NT2/D1 (cell line): ENCODE measurements around the gene AP2B1.
A peak's percentile ranks its signal among the peaks of the same experiment; 100 is the strongest.
"Not testable (repeated sequence)": the region's sequence is repeated elsewhere in the genome, so short reads cannot be mapped to it uniquely, and the experiment has no call there.

ENCODE experiments used
- DNase-seq: peaks from one replicate; pipeline ENCODE4 v3.0.0-alpha.2; 2011; ENCODE audit warnings: low read depth, low spot score
- H3K27me3 ChIP-seq: 2 replicates; pipeline ENCODE4 v1.6.0; 2011; ENCODE audit warnings: mild to moderate bottlenecking; ENCODE audit not compliant: insufficient read length, insufficient read depth
- H3K36me3 ChIP-seq: 2 replicates; pipeline ENCODE4 v1.6.1; 2011; ENCODE audit warnings: mild to moderate bottlenecking, low read length, mixed read lengths; ENCODE audit not compliant: insufficient read depth, insufficient read length
- H3K4me1 ChIP-seq: 2 replicates; pipeline ENCODE4 v1.5.1; 2011; ENCODE audit not compliant: insufficient read depth, insufficient read length
- H3K4me3 ChIP-seq: 2 replicates; pipeline ENCODE4 v1.5.1; 2011; ENCODE audit warnings: low read depth; ENCODE audit not compliant: insufficient read length
- H3K9ac ChIP-seq: 2 replicates; pipeline ENCODE4 v1.6.0; 2011; ENCODE audit warnings: low read depth; ENCODE audit not compliant: insufficient read length
- H3K9me3 ChIP-seq: 2 replicates; pipeline ENCODE4 v1.5.1; 2011; ENCODE audit warnings: mild to moderate bottlenecking, low read length; ENCODE audit not compliant: insufficient read depth
- SUZ12 ChIP-seq: IDR thresholded peaks from 2 replicates; pipeline ENCODE4 v1.6.1; 2011; ENCODE audit not compliant: insufficient read length, insufficient read depth; ENCODE audit errors: extremely low read depth
- YY1 ChIP-seq: IDR thresholded peaks from 2 replicates; pipeline ENCODE4 v1.6.1; 2011; ENCODE audit not compliant: insufficient read length, insufficient read depth
- ZNF274 ChIP-seq: IDR thresholded peaks from 2 replicates; pipeline ENCODE4 v1.6.1; 2011; ENCODE audit warnings: mild to moderate bottlenecking, low read depth, low read length

Gene AP2B1

DNA sequence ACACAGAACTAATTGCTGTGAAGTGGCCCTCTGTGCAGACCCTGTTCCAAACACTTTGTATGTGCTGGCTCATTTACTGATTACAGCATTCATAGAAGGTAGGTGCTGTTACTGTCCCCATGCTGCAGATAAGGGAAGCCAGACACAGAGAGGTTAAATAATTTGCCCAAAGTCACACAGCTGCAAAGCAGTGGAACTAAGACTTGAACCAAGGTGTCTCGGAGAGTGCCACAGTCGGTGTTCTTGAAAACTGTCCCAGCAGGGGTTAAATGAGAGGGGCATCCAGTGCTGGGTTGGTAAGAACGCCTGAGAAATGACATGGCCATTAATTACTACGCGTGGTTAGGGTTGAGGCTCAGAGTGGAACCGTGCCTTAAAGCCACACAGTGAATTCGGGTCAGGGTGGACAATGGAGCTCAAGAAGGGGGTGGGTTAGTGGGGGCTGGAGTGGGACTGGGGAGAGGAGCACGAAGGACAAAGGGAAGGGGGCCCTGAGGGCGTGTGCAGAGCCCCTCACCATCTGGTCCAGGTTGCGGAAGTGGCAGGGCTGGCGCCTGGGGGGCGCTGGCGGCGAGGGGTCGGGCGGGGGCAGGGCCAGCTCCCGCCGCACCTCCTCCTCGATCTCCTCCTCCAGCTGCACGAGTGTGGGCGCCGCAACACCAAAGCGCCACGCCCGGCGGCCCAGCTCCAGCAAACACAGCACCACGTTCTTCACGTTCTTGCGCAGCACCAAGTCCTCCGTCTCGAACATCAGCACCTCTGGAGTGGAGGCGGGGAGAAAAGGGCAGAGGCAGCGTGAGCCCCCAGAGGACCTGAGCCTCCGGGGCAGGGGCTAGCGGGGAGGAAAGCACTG, 162.7 kb downstream of the AP2B1 start:
- no peak for DNase-seq
- Histone ChIP-seq H3K9me3 (no peaks in the 10 kb centered on the region), H3K4me3 (no peak overlapping the region), H3K27me3 (no peaks in the 10 kb centered on the region), H3K4me1 (peaks cover 12% of the 10 kb centered on the region), H3K36me3 (no peaks in the 10 kb centered on the region), H3K9ac (peak overlapping the region; percentile 32)
- TF ChIP-seq ZNF274 (no peak), SUZ12 (no peak), YY1 (no peak)

DNA sequence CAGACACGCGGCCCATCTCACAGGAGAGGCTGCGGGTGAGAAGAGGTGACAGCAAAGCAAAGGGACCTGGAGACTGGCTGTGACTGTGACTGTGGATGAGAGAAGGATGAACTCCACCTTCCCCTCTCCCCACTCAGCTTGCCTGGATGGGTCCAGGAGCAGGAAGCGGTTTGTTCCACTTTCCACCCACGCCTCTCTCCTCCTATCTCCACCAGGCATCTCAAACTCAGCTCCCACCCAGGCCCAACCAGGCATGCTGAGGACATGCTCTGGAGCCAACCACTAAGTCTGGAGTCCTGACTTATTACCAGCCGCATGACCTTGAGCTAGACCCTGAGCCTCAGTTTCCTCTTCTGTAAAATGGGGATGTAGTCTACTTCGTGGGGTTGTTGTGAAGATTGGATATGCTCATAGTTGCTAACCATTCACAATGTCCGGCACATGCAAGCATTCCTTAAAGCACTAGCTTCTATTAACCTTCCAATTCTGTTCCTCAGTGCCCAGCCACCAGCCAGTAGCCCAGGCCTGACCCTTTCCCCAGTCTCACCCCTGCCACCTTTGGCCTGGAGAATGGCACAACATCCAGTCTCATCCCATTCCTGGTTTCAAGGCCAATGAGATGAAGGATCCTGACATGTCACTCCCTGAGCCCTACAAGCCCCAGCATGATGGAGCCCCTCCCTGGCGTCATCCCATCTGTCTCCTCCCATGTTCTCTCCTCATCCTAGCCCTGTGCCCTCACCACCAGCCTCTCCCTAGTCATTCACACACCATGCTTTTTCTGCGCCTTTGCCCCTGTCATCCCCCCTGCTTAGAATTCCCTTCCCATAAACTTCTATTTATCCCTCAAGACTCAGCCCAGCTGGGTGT, 163.6 kb downstream of the AP2B1 start:
- peaks cover 12% of the 10 kb centered on the region for H3K4me1 ChIP-seq
- H3K9me3 ChIP-seq, result no peaks in the 10 kb centered on the region
- H3K4me3 ChIP-seq, result no peak overlapping the region
- H3K27me3 ChIP-seq, result no peaks in the 10 kb centered on the region
- DNase-seq, result no peak
- no peak for TF ChIP-seq ZNF274
- no peak for TF ChIP-seq YY1
- no peak overlapping the region for H3K9ac ChIP-seq
- no peaks in the 10 kb centered on the region for H3K36me3 ChIP-seq

DNA sequence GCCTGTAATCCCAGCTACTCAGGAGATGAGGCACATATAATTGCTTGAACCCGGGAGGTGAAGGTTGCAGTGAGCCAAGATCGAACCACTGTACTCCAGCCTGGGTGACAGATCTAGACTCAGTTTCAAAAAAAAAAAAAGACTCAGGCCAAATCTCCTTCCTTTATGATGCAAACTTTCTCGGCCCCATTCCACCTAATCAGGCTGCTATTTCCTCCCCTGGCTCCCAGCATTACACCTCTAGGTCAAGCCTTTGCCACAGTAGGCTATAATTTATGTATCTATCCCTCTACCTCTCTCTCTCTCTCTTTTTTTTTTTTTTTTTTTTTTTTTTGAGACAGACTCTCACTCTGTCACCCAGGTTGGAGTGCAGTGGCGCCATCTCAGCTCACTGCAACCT, 164.4 kb downstream of the AP2B1 start:
- H3K27me3 ChIP-seq, DNase-seq, H3K9me3 ChIP-seq, H3K36me3 ChIP-seq, H3K4me3 ChIP-seq, H3K9ac ChIP-seq: not testable (repeated sequence)
- H3K4me1 ChIP-seq, result peaks cover 12% of the 10 kb centered on the region

DNA sequence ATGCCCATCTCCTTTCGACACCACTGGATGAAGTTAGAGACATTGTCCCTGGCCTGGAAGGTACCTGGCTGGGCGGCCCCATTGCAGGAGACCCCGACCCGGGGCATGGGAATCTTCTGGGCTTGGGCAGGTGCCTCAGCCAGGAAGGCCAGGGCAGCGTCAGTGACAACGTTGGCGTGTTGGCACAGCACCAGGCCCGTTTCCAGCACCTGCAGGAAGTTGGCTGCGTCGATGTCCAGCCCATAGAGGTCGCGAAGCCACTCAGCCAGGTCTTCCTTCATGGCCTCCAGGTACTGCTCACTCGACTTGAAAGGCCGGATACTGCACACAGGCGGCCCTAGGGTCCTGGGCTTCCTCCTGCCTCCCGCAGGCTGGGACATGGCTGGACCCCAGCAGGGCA, 165.3 kb downstream of the AP2B1 start:
- Histone ChIP-seq H3K9me3 (no peaks in the 10 kb centered on the region), H3K27me3 (no peaks in the 10 kb centered on the region), H3K4me3 (no peak overlapping the region), H3K4me1 (peaks cover 12% of the 10 kb centered on the region), H3K9ac (no peak overlapping the region), H3K36me3 (no peaks in the 10 kb centered on the region)
- TF ChIP-seq ZNF274, result no peak
- no peak for DNase-seq

DNA sequence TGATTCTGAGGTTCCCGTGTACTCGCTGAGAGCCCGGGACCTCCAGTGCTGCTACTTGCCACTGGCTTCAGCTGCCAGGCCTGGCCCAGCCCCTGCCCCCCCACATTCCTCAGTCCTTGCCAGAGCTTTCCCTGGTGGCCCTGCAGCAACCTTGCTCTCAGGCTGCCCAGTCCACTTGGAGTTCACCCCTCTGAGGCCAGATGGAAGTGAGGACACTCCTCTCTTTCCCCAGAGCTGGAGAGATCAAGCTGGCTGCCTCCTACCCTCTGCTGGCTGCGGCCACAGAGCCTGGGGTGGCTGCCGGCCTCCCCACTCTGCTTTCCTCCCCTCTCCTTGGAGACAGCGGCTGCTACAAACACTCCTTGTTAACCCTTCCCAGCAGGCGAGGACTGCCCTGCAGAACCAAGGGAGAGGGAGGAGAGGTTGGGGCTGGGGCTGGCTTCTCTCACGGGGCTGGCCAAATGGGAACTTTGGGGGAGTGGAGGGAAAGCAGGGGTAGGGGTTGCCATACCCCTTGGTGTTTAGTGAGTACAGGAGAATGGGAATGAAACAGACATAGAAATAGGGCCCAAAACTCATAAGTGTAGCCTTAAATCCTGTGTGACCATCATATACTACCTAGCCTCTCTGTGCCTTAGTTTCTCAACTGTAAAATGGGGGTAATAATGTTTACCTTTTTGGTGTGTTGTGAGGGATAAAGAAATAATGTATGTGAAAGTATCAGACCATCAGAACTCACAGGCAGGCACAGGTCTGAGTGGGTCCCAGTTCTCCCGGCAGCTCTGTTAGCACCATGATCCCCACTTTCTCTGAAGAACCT, 166.0 kb downstream of the AP2B1 start, which contains the start of gene GAS2L2:
GAS2L2 (minus strand) TSS at position 295 of the 820 bp plus-strand sequence. CDS start 389 bp downstream, outside the sequence.
- H3K4me1 ChIP-seq, result peaks cover 7% of the 10 kb centered on the region
- H3K27me3 ChIP-seq, result no peaks in the 10 kb centered on the region
- H3K36me3 ChIP-seq, result no peaks in the 10 kb centered on the region
- no peak within 1 kb of the TSS for H3K4me3 ChIP-seq
- H3K9me3 ChIP-seq, result no peaks in the 10 kb centered on the region
- no peak for DNase-seq
- no peak for TF ChIP-seq YY1
- no peak for TF ChIP-seq SUZ12
- no peak for TF ChIP-seq ZNF274
- no peak within 1 kb of the TSS for H3K9ac ChIP-seq

DNA sequence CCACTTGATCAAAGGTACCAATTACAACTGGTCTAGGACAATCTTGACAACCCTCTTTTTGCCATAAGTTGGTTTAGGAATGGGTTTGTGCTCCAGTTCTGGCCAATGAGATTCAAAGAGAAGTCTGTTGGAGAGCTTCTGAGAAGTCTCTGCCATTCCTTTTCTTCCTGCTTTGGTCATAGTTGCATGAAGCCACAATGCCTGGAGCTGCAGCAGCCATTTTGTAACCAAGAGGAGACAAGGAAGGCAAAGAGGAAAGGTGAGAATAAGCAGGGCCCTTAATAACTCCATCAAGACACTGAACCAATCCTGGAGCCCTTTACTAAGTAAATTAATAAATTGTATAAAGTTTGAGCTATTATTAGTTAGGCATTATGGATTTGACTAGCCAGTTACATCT, 170.1 kb downstream of the AP2B1 start:
- no peaks in the 10 kb centered on the region for H3K36me3 ChIP-seq

DNA sequence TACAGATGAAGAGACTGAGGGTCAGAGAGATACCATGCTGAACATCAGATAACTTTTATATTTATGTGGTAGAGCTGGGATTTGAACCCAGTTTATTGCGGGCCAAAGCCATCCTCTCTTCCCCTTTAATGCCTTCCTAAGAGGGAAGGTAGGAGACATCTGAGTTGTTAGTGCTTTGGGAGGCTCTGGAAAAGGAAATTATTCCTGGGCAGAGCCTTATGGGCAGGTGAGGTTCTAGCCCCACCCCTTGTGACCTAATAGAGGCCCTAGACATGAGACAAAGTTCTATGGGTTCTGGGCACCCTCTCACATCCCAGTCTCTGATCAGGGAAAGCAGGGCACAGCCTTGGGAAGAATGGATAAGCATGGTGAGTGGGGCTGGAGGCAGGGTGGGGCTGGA, 173.5 kb downstream of the AP2B1 start, which contains the start of gene C17orf50:
C17orf50 (plus strand) TSS at position 301 of the 400 bp plus-strand sequence; CDS start at position 356, 55 bp downstream.
- H3K4me1 ChIP-seq, result no peaks in the 10 kb centered on the region
- peaks cover 16% of the 10 kb centered on the region; the same call in 1 of the 2 replicates for H3K9me3 ChIP-seq
- no peak within 1 kb of the TSS for H3K9ac ChIP-seq
- H3K36me3 ChIP-seq, result no peaks in the 10 kb centered on the region
- TF ChIP-seq SUZ12, result no peak
- no peak for TF ChIP-seq YY1
- TF ChIP-seq ZNF274, result no peak
- no peak for DNase-seq
- H3K4me3 ChIP-seq, result no peak within 1 kb of the TSS
- no peaks in the 10 kb centered on the region for H3K27me3 ChIP-seq

More for the DNA sequence above, 170.1 kb downstream of the AP2B1 start:
- DNase-seq, result no peak
- Histone ChIP-seq H3K27me3 (no peaks in the 10 kb centered on the region), H3K9ac (no peak overlapping the region), H3K4me3 (no peak overlapping the region), H3K9me3 (peaks cover 2% of the 10 kb centered on the region; the same call in 1 of the 2 replicates), H3K4me1 (no peaks in the 10 kb centered on the region)
- TF ChIP-seq SUZ12 (no peak), YY1 (no peak), ZNF274 (no peak)
